PC-3 (cell line): Measurements from ENCODE around the gene ENPP1. TPM values are rescaled to one million over a fixed set of nuclear protein-coding genes. Genes with fewer than 3 reads are reported as not detected.
A peak's percentile ranks its signal among the peaks of the same experiment; 100 is the strongest.

Source experiments
- ATAC-seq: fragments of 200-7000 bp; cut with Tn5 transposase; 2 replicates; pipeline ENCODE4 v1.9.1; 2020; ENCODE audit warnings: mild to moderate bottlenecking, moderate library complexity
- BruUV-seq: library from RNA; stranded (reverse); fragments of 400-500 nt; replicated peaks from 2 replicates; lab custom pipeline; 2021; lab: Mats Ljungman, UMichigan
- CTCF ChIA-PET: fragments of 300-600 bp; sonication (Branson Sonifier 250); formaldehyde crosslinking; loops from one replicate; lab custom pipeline; 2022; ENCODE audit warnings: antibody characterized with exemption; lab: Charles Lee
- POLR2A ChIA-PET: fragments of 300-600 bp; sonication (Branson Sonifier 250); formaldehyde crosslinking; loops from one replicate; lab custom pipeline; 2022; ENCODE audit warnings: antibody characterized with exemption; ENCODE audit not compliant: unreplicated experiment; lab: Charles Lee
- DNase-seq: peaks from one replicate; pipeline ENCODE4 v3.0.0-alpha.2; 2015
- H2AFZ ChIP-seq: fragments of 300-600 bp; sonication (generic); 2 replicates; pipeline ENCODE4 v1.6.0; 2016; ENCODE audit warnings: antibody characterized with exemption, low read length
- H3F3A ChIP-seq: fragments of 300-600 bp; sonication (generic); one replicate; pipeline ENCODE4 v1.6.0; 2017; ENCODE audit warnings: antibody characterized with exemption, low read length, control low read depth, mild to moderate bottlenecking; ENCODE audit not compliant: unreplicated experiment
- H3K27ac ChIP-seq: fragments of 300-600 bp; sonication (generic); 2 replicates; pipeline ENCODE4 v1.5.1; 2016; ENCODE audit warnings: mild to moderate bottlenecking, low read length
- H3K27me3 ChIP-seq: fragments of 300-600 bp; sonication (generic); 2 replicates; pipeline ENCODE4 v1.6.1; 2016; ENCODE audit warnings: low read length, mixed read lengths
- H3K36me3 ChIP-seq: fragments of 300-600 bp; sonication (generic); 2 replicates; pipeline ENCODE4 v1.6.1; 2016; ENCODE audit warnings: low read depth, mixed run types, low read length, mixed read lengths
- H3K4me1 ChIP-seq: fragments of 300-600 bp; sonication (generic); 2 replicates; pipeline ENCODE4 v1.5.1; 2016; ENCODE audit warnings: low read length; ENCODE audit not compliant: insufficient read depth
- H3K4me2 ChIP-seq: fragments of 300-600 bp; sonication (generic); 2 replicates; pipeline ENCODE4 v1.6.0; 2016; ENCODE audit warnings: low read length
- H3K4me3 ChIP-seq: fragments of 300-600 bp; sonication (generic); 2 replicates; pipeline ENCODE4 v1.5.1; 2016; ENCODE audit warnings: mild to moderate bottlenecking, low read length, mixed read lengths
- H3K79me2 ChIP-seq: fragments of 300-600 bp; sonication (generic); 2 replicates; pipeline ENCODE4 v1.6.1; 2017; ENCODE audit warnings: low read length, mixed read lengths
- H3K9ac ChIP-seq: fragments of 300-600 bp; sonication (generic); 2 replicates; pipeline ENCODE4 v1.6.0; 2016; ENCODE audit warnings: mild to moderate bottlenecking, low read length
- H3K9me2 ChIP-seq: fragments of 300-600 bp; sonication (generic); replicated peaks from 2 replicates; pipeline ENCODE4 v1.6.1; 2016; ENCODE audit warnings: mixed run types, low read length, mixed read lengths
- H3K9me3 ChIP-seq: fragments of 300-600 bp; sonication (generic); 2 replicates; pipeline ENCODE4 v1.6.1; 2016; ENCODE audit warnings: low read length, mixed read lengths
- H4K20me1 ChIP-seq: fragments of 300-600 bp; sonication (generic); 2 replicates; pipeline ENCODE4 v1.6.1; 2016; ENCODE audit warnings: low read length, mixed read lengths
- EZH2 ChIP-seq: fragments of 300-600 bp; sonication (generic); IDR thresholded peaks from one replicate; pipeline ENCODE4 v1.6.1; 2017; ENCODE audit warnings: antibody characterized with exemption, mild to moderate bottlenecking, low read length; ENCODE audit not compliant: unreplicated experiment
- EZH2phosphoT487 ChIP-seq: fragments of 300-600 bp; sonication (generic); IDR thresholded peaks from 2 replicates; pipeline ENCODE4 v1.6.1; 2018; ENCODE audit warnings: mild to moderate bottlenecking, antibody characterized with exemption, low read length, borderline replicate concordance
- intact Hi-C: fragments of 100-400 bp; cut with micrococcal nuclease; formaldehyde crosslinking; loops from 2 replicates; pipeline ENCODE4 v1.9.0; 2023
- total RNA-seq: library from RNA; depleted of rRNA; stranded (reverse); fragments of >200 nt; gene quantifications from 2 replicates; pipeline ENCODE4 v1.2.3, GENCODE V29; 2014
- TF ChIP-seq, protein P1 (sequence below): fragments of 300-600 bp; sonication (generic); conservative IDR thresholded peaks from 2 replicates; pipeline ENCODE4 v1.5.1; 2017; ENCODE audit warnings: antibody characterized with exemption, low read depth, mild to moderate bottlenecking, low read length

ENPP1 gene
- total RNA-seq, 1 experiment from 2014 or later, result 5.1 TPM

DNA sequence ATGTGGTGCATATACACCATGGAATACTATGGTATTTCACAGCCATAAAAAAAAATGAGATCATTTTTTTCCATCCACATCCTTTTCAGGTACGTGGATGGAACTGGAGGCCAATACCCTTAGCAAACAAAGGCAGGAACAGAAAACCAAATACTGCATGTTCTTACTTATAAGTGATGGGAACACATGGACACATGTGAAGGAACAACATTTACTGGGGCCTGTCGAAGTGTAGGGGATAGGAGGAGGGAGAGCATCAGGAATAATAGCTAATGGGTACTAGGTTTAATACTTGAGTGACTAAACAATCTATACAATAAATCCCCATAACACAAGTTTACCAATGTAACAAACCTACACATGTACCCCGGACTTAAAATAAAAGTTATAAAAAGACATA lies 112.8 kb downstream of the ENPP1 start:
- H3F3A ChIP-seq, result no peaks in the 10 kb centered on the region
- H3K79me2 ChIP-seq, result no peaks in the 10 kb centered on the region
- no peak overlapping the region for H3K9ac ChIP-seq
- intact Hi-C loops, result no loop called here
- ChIA-PET CTCF (no interaction called here), POLR2A (no interaction called here)
- H3K4me2 ChIP-seq, result no peak overlapping the region
- ATAC-seq (no peak), DNase-seq (no peak)
- H3K4me1 ChIP-seq, result no peaks in the 10 kb centered on the region
- BruUV-seq, result no TSS peak
- H4K20me1 ChIP-seq, result no peaks in the 10 kb centered on the region
- no peak for TF ChIP-seq EZH2phosphoT487
- TF ChIP-seq, protein P1, sequence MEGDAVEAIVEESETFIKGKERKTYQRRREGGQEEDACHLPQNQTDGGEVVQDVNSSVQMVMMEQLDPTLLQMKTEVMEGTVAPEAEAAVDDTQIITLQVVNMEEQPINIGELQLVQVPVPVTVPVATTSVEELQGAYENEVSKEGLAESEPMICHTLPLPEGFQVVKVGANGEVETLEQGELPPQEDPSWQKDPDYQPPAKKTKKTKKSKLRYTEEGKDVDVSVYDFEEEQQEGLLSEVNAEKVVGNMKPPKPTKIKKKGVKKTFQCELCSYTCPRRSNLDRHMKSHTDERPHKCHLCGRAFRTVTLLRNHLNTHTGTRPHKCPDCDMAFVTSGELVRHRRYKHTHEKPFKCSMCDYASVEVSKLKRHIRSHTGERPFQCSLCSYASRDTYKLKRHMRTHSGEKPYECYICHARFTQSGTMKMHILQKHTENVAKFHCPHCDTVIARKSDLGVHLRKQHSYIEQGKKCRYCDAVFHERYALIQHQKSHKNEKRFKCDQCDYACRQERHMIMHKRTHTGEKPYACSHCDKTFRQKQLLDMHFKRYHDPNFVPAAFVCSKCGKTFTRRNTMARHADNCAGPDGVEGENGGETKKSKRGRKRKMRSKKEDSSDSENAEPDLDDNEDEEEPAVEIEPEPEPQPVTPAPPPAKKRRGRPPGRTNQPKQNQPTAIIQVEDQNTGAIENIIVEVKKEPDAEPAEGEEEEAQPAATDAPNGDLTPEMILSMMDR, result no peak
- TF ChIP-seq EZH2, result no peak
- H3K27me3 ChIP-seq, result no peaks in the 10 kb centered on the region
- H3K4me3 ChIP-seq, result no peak overlapping the region
- no peak overlapping the region for H3K27ac ChIP-seq
- H3K9me2 ChIP-seq, result no peaks in the 10 kb centered on the region
- no peaks in the 10 kb centered on the region for H3K9me3 ChIP-seq
- no peaks in the 10 kb centered on the region; the same call in 1 of the 2 replicates for H3K36me3 ChIP-seq
- no peak overlapping the region for H2AFZ ChIP-seq

- Histone ChIP-seq H3F3A (no peaks in the 10 kb centered on the region), H3K27ac (no peak overlapping the region), H3K9ac (no peak overlapping the region), H3K4me3 (no peak overlapping the region), H3K4me1 (peaks cover 4% of the 10 kb centered on the region; the same call in 1 of the 2 replicates), H2AFZ (no peak overlapping the region), H3K9me2 (no peaks in the 10 kb centered on the region), H3K79me2 (no peaks in the 10 kb centered on the region), H3K36me3 (no peaks in the 10 kb centered on the region; the same call in 1 of the 2 replicates), H3K4me2 (no peak overlapping the region), H4K20me1 (no peaks in the 10 kb centered on the region), H3K27me3 (no peaks in the 10 kb centered on the region), H3K9me3 (no peaks in the 10 kb centered on the region)
- intact Hi-C loops, result no loop called here
- BruUV-seq, result no TSS peak
- DNase-seq, result peak; percentile 67
- ChIA-PET POLR2A (no interaction called here), CTCF (no interaction called here)
- no peak; the same call in 1 of the 2 replicates for ATAC-seq
- TF ChIP-seq EZH2, result no peak
- TF ChIP-seq, protein P1, result peak; percentile 75
Measured at GRCh38 chr6:131923356-131923755, 115.5 kb downstream of the ENPP1 start.

DNA sequence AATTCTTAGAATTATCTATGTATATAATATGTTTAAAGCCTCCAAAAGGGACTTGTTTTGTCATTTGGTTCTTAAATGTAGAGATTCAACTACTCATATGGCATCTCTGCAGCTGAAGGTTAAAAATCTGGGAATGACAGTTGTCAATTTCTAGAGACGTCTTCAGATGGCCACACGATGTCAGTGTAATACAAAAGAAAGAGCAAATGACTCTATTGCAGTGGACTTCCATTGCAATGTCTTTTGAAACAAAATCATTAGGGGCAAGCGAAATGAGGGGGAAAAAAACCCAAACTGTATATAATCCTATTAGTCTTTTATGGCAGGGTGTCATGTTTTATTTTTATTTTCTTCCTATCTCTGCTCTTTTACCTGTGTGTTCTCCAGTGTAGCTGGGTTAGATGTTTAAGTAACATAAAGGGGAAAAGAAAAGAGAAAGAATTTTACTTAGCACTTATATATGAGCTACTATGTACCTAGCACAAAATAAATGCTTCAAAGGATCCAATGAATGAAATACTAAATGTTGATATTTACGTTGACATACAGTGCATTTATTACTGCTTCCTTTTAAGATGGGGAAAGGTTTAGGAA lies 117.2 kb downstream of the ENPP1 start:
- TF ChIP-seq EZH2, result no peak
- TF ChIP-seq, protein P1, result peak; percentile 74
- Histone ChIP-seq H4K20me1 (no peaks in the 10 kb centered on the region), H3K9me3 (no peaks in the 10 kb centered on the region), H3K4me2 (no peak overlapping the region), H3K79me2 (no peaks in the 10 kb centered on the region), H2AFZ (no peak overlapping the region), H3K4me1 (peaks cover 4% of the 10 kb centered on the region; the same call in 1 of the 2 replicates), H3F3A (no peaks in the 10 kb centered on the region), H3K27me3 (no peaks in the 10 kb centered on the region), H3K27ac (no peak overlapping the region), H3K36me3 (no peaks in the 10 kb centered on the region; the same call in 1 of the 2 replicates), H3K9me2 (no peaks in the 10 kb centered on the region), H3K4me3 (no peak overlapping the region), H3K9ac (no peak overlapping the region)
- ChIA-PET POLR2A (interaction anchor here (0.7 kb wide), 1 partner anchor 30 kb away, joined by 3 read pairs; no protein-coding TSS in a partner anchor), CTCF (interaction anchor here (0.6 to 1.3 kb wide), 5 partner anchors 27 to 355 kb away, joined by 3 to 5 read pairs (median 3); no protein-coding TSS in a partner anchor)
- DNase-seq (peak; percentile 63), ATAC-seq (peak; percentile 48)
- intact Hi-C loops, result loop anchor here (1.0 to 5.0 kb wide), 4 partner anchors 236 to 352 kb away; no protein-coding TSS in a partner anchor
- BruUV-seq, result no TSS peak
